Measurements from ENCODE around the gene CSPG4. TPM values are rescaled to one million over a fixed set of nuclear protein-coding genes. Genes with fewer than 3 reads are reported as not detected.

The CSPG4 gene
- total and polyA plus RNA-seq, 2 of the 13 experiments (the other 11 are each of a cell fraction or from before 2014, with no cell fraction given): 0.01 to 0.04 TPM

GRCh38 chr15:75649045-75649761, 63.4 kb downstream of the CSPG4 start (continued):
- TF ChIP-seq ZNF276 (CRISPR knock-in tag; IDR thresholded peaks at IDR 0.05; ENCODE audit: low read depth) (no peak), NFE2L2 (IDR thresholded peaks at IDR 0.05; ENCODE audit: low read length) (no peak)

- Histone ChIP-seq H3K9me3 (ENCODE audit: low read length) (no peaks in the 10 kb centered on the region), H3K27ac (ENCODE audit: extremely low read length, insufficient read depth, low read length) (peak overlapping the region; percentile 98), H3K4me2 (ENCODE audit: low read depth, low read length) (peak overlapping the region; percentile 97), H3K9ac (ENCODE audit: insufficient read depth, low read depth, low read length) (peak overlapping the region; percentile 89), H4K20me1 (ENCODE audit: insufficient read depth, low read length) (peaks cover 9% of the 10 kb centered on the region), H2AFZ (ENCODE audit: low read length) (no peak overlapping the region), H3K27me3 (ENCODE audit: control insufficient read depth in 1 of 2, insufficient read depth in 2 of 2, low read length in 2 of 2) (peaks cover 0 to 2% of the 10 kb centered on the region in 2 experiments; a peak in 1 of 5 replicates), H3K36me3 (replicated peaks in 1 of 2; ENCODE audit: control insufficient read depth in 1 of 2, insufficient read depth in 2 of 2, low read length in 2 of 2) (peaks cover 0 to under 1% of the 10 kb centered on the region in 2 experiments; a peak in 1 of 5 replicates), H3K4me3 (replicated peaks in 1 of 3; ENCODE audit: insufficient read depth in 1 of 3, low read depth in 2 of 3, low read length in 3 of 3) (peak overlapping the region; percentile 83 to 96 (median 93)), H3K79me2 (ENCODE audit: insufficient read depth, low read length) (peaks cover 59% of the 10 kb centered on the region), H3K4me1 (ENCODE audit: insufficient read depth, low read length) (peaks cover 58% of the 10 kb centered on the region)
- intact Hi-C loops (cut with micrococcal nuclease; ENCODE audit: unreplicated experiment): loop anchor here (2.0 kb wide), 1 partner anchor 34 kb away; no protein-coding TSS in a partner anchor
- FAIRE-seq (peak; percentile 59), DNase-seq (ENCODE audit: low spot score) (peak; percentile 63), ATAC-seq (peak; percentile 64)
- CTCF ChIA-PET (ENCODE audit: low intra/inter-chr PET ratio, low total read pairs): no interaction called here
- POLR2A ChIA-PET: interaction anchor here (1.0 to 2.6 kb wide), 17 partner anchors 10 to 280 kb away, joined by 3 to 39 read pairs (median 7); partner anchors contain the start of genes IMP3, MAN2C1, PTPN9 and SIN3A
- WGBS (ENCODE audit: low lambda C conversion rate): 0% methylated on average over 17 of the region's 34 CpGs
- BruUV-seq (replicated peaks): TSS peak; percentile 63
- in situ Hi-C loops (cut with HindIII; ENCODE audit: extremely low pct_ligation_motif_present, low pct_unique_long_range_greater_than_20kb): loop anchor here (5.0 to 10.0 kb wide), 2 partner anchors 34 to 284 kb away; partner anchors contain the start of gene MAN2C1
- 0 out of 2 replicates have a peak, but pooled peaks have one; percentile 11 for TF ChIP-seq ZNF788 (CRISPR knock-in tag; IDR thresholded peaks at IDR 0.05; ENCODE audit: borderline replicate concordance)
- TF ChIP-seq ZNF350 (CRISPR knock-in tag; IDR thresholded peaks at IDR 0.05; ENCODE audit: borderline replicate concordance, low read depth): peak; percentile 13; the same call in 1 of the 2 replicates
- peak; percentile 26; the same call in 1 of the 2 replicates for TF ChIP-seq HNF4A (CRISPR knock-in tag; IDR thresholded peaks at IDR 0.05)
- TF ChIP-seq ZNF761 (CRISPR knock-in tag; conservative IDR thresholded peaks at IDR 0.05): no peak
- no peak for TF ChIP-seq KLF11 (CRISPR knock-in tag; IDR thresholded peaks at IDR 0.05)
- TF ChIP-seq GABPA (IDR thresholded peaks at IDR 0.05; ENCODE audit: low read depth, low read length): no peak
- peak; percentile 36; the same call in 1 of the 2 replicates for TF ChIP-seq GABPA (CRISPR knock-in tag; IDR thresholded peaks at IDR 0.05; ENCODE audit: low read depth)
- TF ChIP-seq KAT8 (CRISPR knock-in tag; IDR thresholded peaks at IDR 0.05): peak; percentile 2; the same call in 1 of the 2 replicates
- 0 out of 2 replicates have a peak, but pooled peaks have one; percentile 25 for TF ChIP-seq ISL2 (CRISPR knock-in tag; IDR thresholded peaks at IDR 0.05)
- peak; percentile 31; the same call in 1 of the 2 replicates for TF ChIP-seq PHF21A (CRISPR knock-in tag; IDR thresholded peaks at IDR 0.05)
- 0 out of 2 replicates have a peak, but pooled peaks have one; percentile 4 for TF ChIP-seq ZNF605 (CRISPR knock-in tag; IDR thresholded peaks at IDR 0.05)
- TF ChIP-seq FLYWCH1 (CRISPR knock-in tag; IDR thresholded peaks at IDR 0.05): no peak
- peak; percentile 68 for TF ChIP-seq ZBTB7B (CRISPR knock-in tag; IDR thresholded peaks at IDR 0.05)
- 0 out of 2 replicates have a peak, but pooled peaks have one; percentile 45 for TF ChIP-seq ZSCAN21 (CRISPR knock-in tag; IDR thresholded peaks at IDR 0.05; ENCODE audit: borderline replicate concordance)
- TF ChIP-seq ZNF343 (CRISPR knock-in tag; IDR thresholded peaks at IDR 0.05): 0 out of 2 replicates have a peak, but pooled peaks have one; percentile 21
- TF ChIP-seq NFE2L1 (CRISPR knock-in tag; IDR thresholded peaks at IDR 0.05; ENCODE audit: borderline replicate concordance): no peak
- peak; percentile 53; the same call in 1 of the 2 replicates for TF ChIP-seq RXRA (CRISPR knock-in tag; IDR thresholded peaks at IDR 0.05)
- TF ChIP-seq SOX13 (IDR thresholded peaks at IDR 0.05): no peak
- no peak for TF ChIP-seq SOX13 (CRISPR knock-in tag; conservative IDR thresholded peaks at IDR 0.05 in 1 of 2, IDR thresholded peaks at IDR 0.05 in 1 of 2)
Observed at GRCh38 chr15:75648156-75649000, 64.3 kb downstream of the CSPG4 start.

Data from HepG2 (cell line).